Measurements from ENCODE around the gene FSHB.
"Not testable (repeated sequence)": the region's sequence is repeated elsewhere in the genome, so short reads cannot be mapped to it uniquely, and the experiment has no call there.

The FSHB gene

GRCh38 chr11:30230714-30231113, at the start of gene FSHB:
TSS of gene FSHB (plus strand) at chr11:30231014. CDS start at chr11:30231903, 889 bp downstream.
- no peak for DNase-seq (ENCODE audit: low spot score)

DNA sequence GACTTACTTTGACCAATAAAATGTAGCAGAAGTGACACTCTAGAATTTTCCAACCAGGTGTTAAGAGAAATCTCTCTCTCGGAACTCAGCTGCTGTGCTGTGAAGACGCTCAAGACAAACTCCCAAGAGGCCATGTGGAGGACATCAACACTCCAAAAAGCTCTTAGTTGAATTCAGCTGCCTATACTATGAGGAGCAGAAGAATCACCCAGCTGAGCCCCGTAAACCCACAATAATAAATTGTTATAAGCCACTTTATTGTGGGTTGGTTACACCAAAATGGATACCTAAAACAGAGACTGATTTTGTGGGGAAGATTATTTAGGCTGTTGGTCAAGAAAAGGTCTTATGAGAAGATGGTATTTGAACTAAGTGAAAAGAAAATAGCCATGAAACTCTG, 44.1 kb upstream of the FSHB start:
- DNase-seq (ENCODE audit: low spot score), result no peak

GRCh38 chr11:30192620-30193019, 38.2 kb upstream of the FSHB start:
- DNase-seq (ENCODE audit: low spot score), result no peak

DNA sequence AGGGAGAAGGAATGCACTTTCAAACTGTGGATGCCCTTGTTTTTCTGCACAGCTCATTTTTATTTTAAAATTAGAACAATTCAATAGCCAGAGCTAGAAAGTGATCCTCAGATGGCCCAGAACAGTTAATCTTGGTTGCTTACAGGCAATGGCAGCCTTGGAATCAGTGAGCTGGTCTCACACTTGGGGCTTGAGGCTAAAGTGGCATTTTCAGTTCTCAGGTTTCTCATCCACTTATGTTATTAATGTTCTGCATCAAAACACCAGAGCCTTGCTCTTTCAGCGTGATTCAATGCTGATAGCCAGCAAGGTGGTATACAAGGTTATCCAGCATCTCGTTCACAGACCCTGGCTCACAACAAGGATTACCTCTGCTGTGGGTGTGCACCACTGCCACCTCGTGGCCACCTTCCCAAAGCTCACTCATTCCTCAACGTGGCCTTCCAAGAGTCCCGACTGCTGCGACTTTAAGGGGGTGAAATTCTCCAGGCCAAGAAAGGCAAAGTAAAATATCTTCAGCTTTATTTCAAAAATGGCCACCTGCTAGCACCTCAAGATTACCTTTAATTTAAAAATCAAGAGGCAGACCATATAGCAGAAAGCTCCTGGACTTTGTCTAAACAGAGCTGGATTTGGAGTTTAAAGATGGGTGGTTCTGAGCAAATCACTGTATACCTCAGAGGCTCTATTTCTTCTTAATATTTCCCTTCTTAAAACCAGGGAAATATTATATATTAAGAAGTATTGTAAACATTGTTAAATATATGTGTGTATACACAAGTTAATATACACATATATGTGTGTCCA, 34.2 kb upstream of the FSHB start:
- DNase-seq (ENCODE audit: low spot score), result peak; percentile 34

DNA sequence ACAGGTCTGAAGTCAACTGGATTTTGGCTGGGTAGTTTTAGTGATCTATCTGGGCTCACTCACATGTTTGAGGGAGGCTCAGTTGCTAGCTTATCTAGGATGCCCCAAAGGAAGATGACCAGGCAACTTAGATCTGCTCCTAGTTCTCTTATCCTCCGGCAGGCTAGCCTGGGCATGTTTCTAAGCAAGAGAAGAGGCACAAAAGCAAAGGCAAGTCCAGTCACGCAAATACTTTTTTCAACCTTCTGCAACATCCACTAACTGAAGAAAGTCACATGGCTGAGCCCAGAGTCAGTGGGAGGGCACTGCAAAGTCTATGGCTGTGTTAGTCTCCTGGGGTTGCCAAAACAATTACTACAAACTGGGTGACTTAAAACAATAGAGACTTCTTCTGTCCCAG, 32.9 kb upstream of the FSHB start:
- DNase-seq (ENCODE audit: low spot score), result no peak

DNA sequence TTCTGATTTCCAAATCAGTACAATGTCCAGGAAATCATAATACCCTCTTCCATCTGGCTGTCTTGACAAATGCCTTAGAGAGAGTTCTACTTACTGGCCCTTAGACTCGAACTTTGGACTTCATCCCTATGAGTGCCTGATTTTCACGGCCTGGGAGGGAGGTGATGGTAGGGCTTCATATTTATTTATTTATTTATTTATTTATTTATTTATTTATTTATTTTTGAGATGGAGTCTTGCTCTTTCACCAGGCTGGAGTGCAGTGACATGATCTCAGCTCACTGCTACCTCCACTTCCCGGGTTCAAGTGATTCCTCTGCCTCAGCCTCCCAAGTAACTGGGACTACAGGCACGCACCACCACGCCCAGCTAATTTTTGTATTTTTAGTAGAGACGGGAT, 27.8 kb upstream of the FSHB start:
- not testable (repeated sequence) for DNase-seq (ENCODE audit: low spot score)

- no peak for DNase-seq (ENCODE audit: low spot score)
Observed at GRCh38 chr11:30203850-30204249, 27.0 kb upstream of the FSHB start.

DNA sequence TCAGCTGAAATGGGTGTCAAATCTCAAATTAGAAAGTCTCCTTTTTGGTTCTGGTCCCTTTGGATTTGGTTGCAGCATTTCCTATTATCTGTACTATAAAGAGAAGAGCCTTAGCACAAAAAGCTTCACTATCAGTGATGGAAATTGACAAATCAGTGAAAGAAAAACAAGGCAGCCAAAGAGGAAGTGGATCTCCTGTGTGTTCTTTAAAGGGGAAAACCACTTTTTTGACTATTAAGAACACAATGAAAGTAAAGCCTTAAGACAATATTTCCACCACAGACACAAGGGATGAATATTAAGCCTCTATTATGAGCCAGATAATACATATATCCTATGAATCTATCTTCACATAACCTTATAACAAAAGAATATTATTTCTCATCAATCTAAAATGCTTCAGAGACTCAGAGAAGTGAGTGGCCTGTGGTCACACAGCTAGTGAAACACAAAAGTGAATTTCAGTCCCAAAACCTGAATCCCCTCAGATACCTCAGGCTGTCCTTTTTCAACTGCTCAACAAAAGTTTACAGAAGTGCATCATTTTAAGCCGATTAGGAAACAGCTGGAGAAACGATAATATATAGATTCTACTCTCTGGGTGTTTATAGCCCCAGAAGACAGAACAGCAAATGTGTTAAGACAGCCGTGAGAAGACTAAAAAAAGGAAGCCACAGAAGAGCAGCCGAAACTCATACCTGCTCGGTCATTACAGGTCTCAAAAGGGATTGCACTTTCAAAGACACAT, 24.4 kb upstream of the FSHB start:
- DNase-seq (ENCODE audit: low spot score), result no peak

DNA sequence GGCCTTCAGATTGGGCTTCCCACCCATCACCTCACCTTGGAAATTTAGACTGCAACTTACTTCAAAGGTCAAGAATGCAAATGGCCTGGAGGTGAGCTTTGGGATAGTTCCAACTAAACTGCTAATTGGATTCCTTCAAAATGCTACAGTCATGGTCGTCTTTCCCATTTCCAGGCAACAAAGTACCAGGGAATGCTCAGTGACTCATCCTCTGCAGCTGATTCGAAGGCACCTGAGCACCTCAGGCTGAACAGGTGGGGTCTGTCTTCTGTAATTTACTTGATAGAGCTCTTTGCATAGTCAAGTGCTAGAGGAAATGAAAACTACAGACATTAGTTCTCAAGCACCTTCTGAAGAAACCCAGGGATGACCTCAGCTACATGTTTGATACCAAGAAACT, 20.5 kb upstream of the FSHB start:
- DNase-seq (ENCODE audit: low spot score), result no peak

DNA sequence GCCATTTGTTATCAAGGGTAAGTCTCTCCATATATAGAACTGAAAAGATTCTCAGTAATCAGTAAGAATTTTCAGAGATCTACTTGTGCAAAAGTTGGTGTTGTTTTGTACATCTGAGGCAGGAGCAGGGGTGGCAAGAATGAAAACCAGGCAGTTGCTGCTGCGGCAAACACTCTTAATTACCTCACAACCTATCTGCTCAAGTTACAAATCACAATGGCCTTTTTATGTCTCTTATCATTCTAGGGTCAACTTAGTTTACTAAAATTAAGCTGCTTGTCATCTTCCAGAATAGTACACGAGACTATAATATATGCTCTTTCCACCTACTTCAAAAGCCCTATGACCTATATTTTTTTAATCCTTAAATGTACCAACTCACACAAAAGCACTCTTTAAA, 14.3 kb upstream of the FSHB start:
- DNase-seq (ENCODE audit: low spot score), result no peak

DNA sequence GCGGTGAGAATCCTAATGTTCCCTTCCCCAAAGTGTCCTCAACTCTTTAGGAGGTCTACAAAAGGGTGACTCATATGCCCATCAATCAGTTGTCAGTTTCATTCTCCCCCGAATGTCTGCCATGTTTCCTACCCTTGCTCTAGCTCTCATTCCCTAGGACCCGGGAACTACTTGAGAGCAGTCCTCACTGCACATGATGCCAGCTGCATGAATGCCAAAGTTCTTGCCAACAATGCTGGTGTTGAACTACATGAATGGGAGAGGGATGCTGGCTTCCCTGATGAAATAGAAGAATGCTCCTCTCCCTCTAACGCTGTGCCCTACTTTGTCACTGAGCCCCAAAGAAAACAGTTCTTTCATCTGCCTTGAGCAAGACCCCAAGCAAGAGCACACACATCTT, 12.5 kb upstream of the FSHB start:
- no peak for DNase-seq (ENCODE audit: low spot score)

- no peak for DNase-seq (ENCODE audit: low spot score)
Observed at GRCh38 chr11:30225642-30226041, 5.2 kb upstream of the FSHB start.

GRCh38 chr11:30228323-30228884, 2.4 kb upstream of the FSHB start:
- DNase-seq (ENCODE audit: low spot score), result no peak

GRCh38 chr11:30239025-30239424, 8.2 kb downstream of the FSHB start:
- DNase-seq (ENCODE audit: low spot score), result no peak

GRCh38 chr11:30244265-30244664, 13.5 kb downstream of the FSHB start:
- DNase-seq (ENCODE audit: low spot score), result no peak

- DNase-seq (ENCODE audit: low spot score), result no peak
Observed at GRCh38 chr11:30245621-30246020, 14.8 kb downstream of the FSHB start.

- no peak for DNase-seq (ENCODE audit: low spot score)
Observed at GRCh38 chr11:30254307-30255298, 23.8 kb downstream of the FSHB start.

- no peak for DNase-seq (ENCODE audit: low spot score)
Observed at GRCh38 chr11:30255637-30256036, 24.8 kb downstream of the FSHB start.

DNA sequence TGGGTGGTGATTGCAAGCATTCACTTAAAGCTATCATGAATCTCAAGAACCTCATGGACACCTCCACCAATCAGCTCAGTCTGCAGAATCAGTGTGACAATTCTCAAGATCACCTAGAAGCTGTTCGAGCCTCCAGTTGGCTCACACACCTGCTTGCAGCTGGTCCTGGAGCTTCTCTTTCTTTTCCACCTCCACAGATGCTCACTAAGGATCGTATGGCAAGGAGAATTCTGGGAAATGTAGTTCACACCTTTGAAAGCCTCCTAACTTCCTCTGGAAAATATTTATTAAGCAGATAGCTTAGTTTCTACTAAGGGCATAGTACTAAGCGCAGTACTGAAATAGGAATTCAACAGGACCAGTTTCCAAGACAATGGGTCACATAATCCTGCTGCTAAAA, 26.2 kb downstream of the FSHB start:
- DNase-seq (ENCODE audit: low spot score), result no peak

- no peak for DNase-seq (ENCODE audit: low spot score)
Observed at GRCh38 chr11:30258679-30259078, 27.9 kb downstream of the FSHB start.

- DNase-seq (ENCODE audit: low spot score), result no peak
Observed at GRCh38 chr11:30260813-30261212, 30.0 kb downstream of the FSHB start.

DNA sequence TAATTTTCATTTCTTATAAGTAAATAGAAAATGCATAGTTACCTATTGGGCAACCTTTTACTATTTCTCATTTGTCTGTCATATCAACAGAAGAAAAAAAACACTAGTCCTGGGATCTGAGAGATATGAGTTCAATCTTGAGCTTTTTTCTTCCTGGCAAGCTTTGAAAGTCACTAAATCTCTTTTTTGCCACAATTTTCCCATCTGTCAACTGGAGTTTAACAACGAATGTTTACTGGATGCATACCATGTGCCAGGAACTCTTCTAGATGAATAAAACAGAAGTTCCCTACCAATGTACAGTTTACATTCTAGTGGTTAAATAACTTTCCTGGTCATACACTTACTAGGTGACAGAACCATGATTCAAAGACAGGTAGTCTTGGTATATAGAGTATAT, 31.0 kb downstream of the FSHB start:
- no peak for DNase-seq (ENCODE audit: low spot score)
